GM23338 (cell line): ENCODE data around the gene ADORA1. TPM values are rescaled to one million over a fixed set of nuclear protein-coding genes. Genes with fewer than 3 reads are reported as not detected.

Experiments used
- ATAC-seq: fragments of 200-7000 bp; cut with Tn5 transposase; 3 replicates; pipeline ENCODE4 v1.9.1; 2020
- DNase-seq: peaks from one replicate; pipeline ENCODE4 v3.0.0-alpha.2; 2015; ENCODE audit warnings: low spot score
- H2AFZ ChIP-seq: fragments of 200-600 bp; sonication (generic); 2 replicates; pipeline ENCODE4 v1.8.0; 2016; ENCODE audit warnings: antibody characterized with exemption, mild to moderate bottlenecking, moderate library complexity
- H3F3A ChIP-seq: fragments of 200-600 bp; sonication (generic); replicated peaks from 2 replicates; pipeline ENCODE4 v1.8.0; 2017; ENCODE audit warnings: antibody characterized with exemption, mixed run types, low read depth
- H3K27ac ChIP-seq: fragments of 200-600 bp; sonication (generic); 2 replicates; pipeline ENCODE4 v1.6.1; 2016; ENCODE audit warnings: low read depth
- H3K27me3 ChIP-seq: fragments of 200-600 bp; sonication (generic); 2 replicates; pipeline ENCODE4 v1.8.0; 2016; ENCODE audit warnings: mild to moderate bottlenecking, mixed run types, moderate library complexity; ENCODE audit not compliant: insufficient read depth
- H3K36me3 ChIP-seq: fragments of 200-600 bp; sonication (generic); 2 replicates; pipeline ENCODE4 v1.8.0; 2016; ENCODE audit warnings: mild to moderate bottlenecking; ENCODE audit not compliant: insufficient read depth
- H3K4me1 ChIP-seq: fragments of 200-600 bp; sonication (generic); 2 replicates; pipeline ENCODE4 v1.8.0; 2016; ENCODE audit warnings: mild to moderate bottlenecking, moderate library complexity; ENCODE audit not compliant: insufficient read depth
- H3K4me2 ChIP-seq: fragments of 200-600 bp; sonication (generic); 2 replicates; pipeline ENCODE4 v1.7.1; 2017; ENCODE audit warnings: mixed run types
- H3K4me3 ChIP-seq: fragments of 200-600 bp; sonication (generic); 2 replicates; pipeline ENCODE4 v1.6.1; 2016; ENCODE audit warnings: mixed run types
- H3K79me2 ChIP-seq: fragments of 200-600 bp; sonication (generic); replicated peaks from 2 replicates; pipeline ENCODE4 v1.8.0; 2017; ENCODE audit warnings: mild to moderate bottlenecking; ENCODE audit not compliant: insufficient read depth
- H3K9me2 ChIP-seq: fragments of 200-600 bp; sonication (generic); 2 replicates; pipeline ENCODE4 v1.8.0; 2017; ENCODE audit not compliant: insufficient read depth
- H4K20me1 ChIP-seq: fragments of 200-600 bp; sonication (generic); replicated peaks from 2 replicates; pipeline ENCODE4 v1.8.0; 2017; ENCODE audit warnings: mild to moderate bottlenecking; ENCODE audit not compliant: insufficient read depth
- H3K27ac Mint-ChIP-seq: 2 replicates; pipeline ENCODE4 v1.8.0; 2020; ENCODE audit warnings: inconsistent platforms, mild to moderate bottlenecking, moderate library complexity, mixed read lengths
- H3K27me3 Mint-ChIP-seq: 3 replicates; pipeline ENCODE4 v1.8.0; 2022; ENCODE audit warnings: low read depth, mild to moderate bottlenecking, moderate library complexity, mixed read lengths, inconsistent platforms; ENCODE audit not compliant: insufficient read depth, poor library complexity
- H3K36me3 Mint-ChIP-seq: 3 replicates; pipeline ENCODE4 v1.8.0; 2021; ENCODE audit warnings: low read depth, mild to moderate bottlenecking, inconsistent platforms, moderate library complexity, mixed read lengths
- H3K4me1 Mint-ChIP-seq: 3 replicates; pipeline ENCODE4 v1.8.0; 2020; ENCODE audit warnings: mild to moderate bottlenecking, inconsistent platforms, mixed read lengths
- H3K4me3 Mint-ChIP-seq: 3 replicates; pipeline ENCODE4 v1.8.0; 2021; ENCODE audit warnings: moderate library complexity, mild to moderate bottlenecking, inconsistent platforms, mixed read lengths
- H3K9me3 Mint-ChIP-seq: 3 replicates; pipeline ENCODE4 v1.8.0; 2020; ENCODE audit warnings: moderate library complexity, mild to moderate bottlenecking, inconsistent platforms, mixed read lengths
- CREB1 ChIP-seq: fragments of 250-450 bp; sonication (Bioruptor Pico); IDR thresholded peaks from 2 replicates; pipeline ENCODE4 v1.5.0; 2020; ENCODE audit warnings: low read depth, mild to moderate bottlenecking, moderate library complexity
- ETS1 ChIP-seq: IDR thresholded peaks from 2 replicates; pipeline ENCODE4 v1.6.1; 2016; ENCODE audit warnings: antibody characterized with exemption
- EZH2 ChIP-seq: fragments of 200-600 bp; sonication (generic); IDR thresholded peaks from one replicate; pipeline ENCODE4 v1.8.0; 2017; ENCODE audit warnings: antibody characterized with exemption, mild to moderate bottlenecking, low read depth; ENCODE audit not compliant: unreplicated experiment
- EZH2phosphoT487 ChIP-seq: fragments of 200-600 bp; sonication (generic); IDR thresholded peaks from one replicate; pipeline ENCODE4 v1.8.1; 2018; ENCODE audit warnings: antibody characterized with exemption; ENCODE audit not compliant: unreplicated experiment
- JUNB ChIP-seq: IDR thresholded peaks from one replicate; pipeline ENCODE4 v1.6.1; 2016; ENCODE audit warnings: antibody characterized with exemption; ENCODE audit not compliant: unreplicated experiment
- NANOG ChIP-seq: IDR thresholded peaks from 2 replicates; pipeline ENCODE4 v1.6.1; 2016; ENCODE audit warnings: antibody characterized with exemption, borderline replicate concordance
- POLR2AphosphoS5 ChIP-seq: IDR thresholded peaks from 2 replicates; pipeline ENCODE4 v1.6.1; 2016; ENCODE audit warnings: antibody characterized with exemption, low read depth
- REST ChIP-seq: IDR thresholded peaks from one replicate; pipeline ENCODE4 v1.6.1; 2018; ENCODE audit warnings: antibody characterized with exemption; ENCODE audit not compliant: unreplicated experiment
- STAT1 ChIP-seq: IDR thresholded peaks from one replicate; pipeline ENCODE4 v1.6.1; 2016; ENCODE audit warnings: antibody characterized with exemption; ENCODE audit not compliant: unreplicated experiment
- ZNF114 ChIP-seq: fragments of 250-450 bp; sonication (Bioruptor Pico); IDR thresholded peaks from 2 replicates; pipeline ENCODE4 v1.5.0; 2020; ENCODE audit warnings: mild to moderate bottlenecking, moderate library complexity
- ZNF331 ChIP-seq: fragments of 250-450 bp; sonication (Bioruptor Pico); IDR thresholded peaks from 2 replicates; pipeline ENCODE4 v1.5.0; 2020; ENCODE audit warnings: low read depth, mild to moderate bottlenecking, moderate library complexity
- polyA plus RNA-seq: library from polyadenylated mRNA; unstranded; fragments of >200 nt; fragmentation: Nextera tagmentation; extraction: Ambion mirVana; gene quantifications from 2 replicates; pipeline ENCODE4 v1.2.1, GENCODE V29; 2016
- total RNA-seq: library from RNA; depleted of rRNA; stranded (reverse); fragments of >200 nt; shearing (Covaris generic); gene quantifications from 2 replicates; pipeline ENCODE4 v1.2.3, GENCODE V29; 2014

ADORA1 gene
- total and polyA plus RNA-seq, 2 experiments from 2014 or later: 0.63 to 1.8 TPM

DNA sequence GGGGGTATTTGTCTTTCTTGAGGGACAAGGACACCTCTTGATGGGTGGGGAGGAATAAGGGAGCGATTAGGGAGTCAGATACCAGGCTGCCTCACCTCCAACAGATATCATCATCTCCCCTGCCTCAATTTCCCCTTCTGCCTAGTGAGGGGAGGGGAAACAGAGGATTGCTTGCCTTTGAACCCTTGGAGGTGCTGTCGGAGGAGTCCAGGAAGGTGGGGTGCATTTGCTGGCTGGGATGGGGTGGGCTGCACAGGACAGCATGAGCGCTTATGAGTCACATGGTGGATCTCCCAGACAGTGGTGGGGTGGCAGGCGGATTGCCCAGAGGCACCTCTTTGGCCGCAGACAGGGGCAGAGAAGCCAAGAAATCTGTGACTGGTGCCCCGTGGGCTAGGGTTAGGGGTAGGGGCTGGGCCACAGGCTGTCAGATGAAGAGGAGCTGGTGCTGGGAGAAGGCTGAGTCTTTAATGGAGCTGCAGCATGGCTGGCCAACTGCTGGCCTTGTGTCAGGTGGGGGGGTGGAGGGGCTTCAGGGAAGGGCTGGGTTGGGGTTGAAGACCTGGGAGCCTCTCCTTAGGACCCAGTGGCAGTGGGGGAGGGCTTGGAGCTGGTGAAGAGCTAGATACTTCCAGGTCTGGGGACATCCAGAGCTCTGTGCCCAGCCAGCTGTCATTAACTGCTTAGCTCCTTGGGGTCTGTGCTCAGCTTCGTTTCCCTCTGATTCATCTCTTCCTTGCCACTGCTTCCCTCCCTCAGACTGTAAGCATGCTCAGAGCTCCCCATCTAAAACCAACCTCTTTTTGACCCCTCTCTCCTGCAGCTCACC is 7.0 kb upstream of the ADORA1 start:
- H3K4me3 ChIP-seq: no peak overlapping the region
- Mint-ChIP-seq H3K27ac (no peak overlapping the region), H3K4me3 (no peak overlapping the region), H3K9me3 (no peaks in the 10 kb centered on the region; the same call in 2 of the 3 replicates), H3K27me3 (peaks cover 22% of the 10 kb centered on the region), H3K36me3 (no peaks in the 10 kb centered on the region), H3K4me1 (peaks cover 20% of the 10 kb centered on the region)
- no peak overlapping the region for H3K4me2 ChIP-seq
- H3K36me3 ChIP-seq: no peaks in the 10 kb centered on the region
- H3K4me1 ChIP-seq: no peaks in the 10 kb centered on the region; the same call in 1 of the 2 replicates
- no peaks in the 10 kb centered on the region for H3F3A ChIP-seq
- no peaks in the 10 kb centered on the region for H3K79me2 ChIP-seq
- ATAC-seq: no peak
- DNase-seq: no peak
- H3K9me2 ChIP-seq: no peaks in the 10 kb centered on the region
- TF ChIP-seq ZNF331 (CRISPR knock-in tag) (no peak), CREB1 (CRISPR knock-in tag) (no peak), STAT1 (no peak), ZNF114 (CRISPR knock-in tag) (no peak), EZH2phosphoT487 (no peak), POLR2AphosphoS5 (no peak), REST (no peak), NANOG (no peak), JUNB (no peak)
- no peak overlapping the region for H2AFZ ChIP-seq
- no peaks in the 10 kb centered on the region for H4K20me1 ChIP-seq
- peaks cover 10% of the 10 kb centered on the region for H3K27me3 ChIP-seq
- H3K27ac ChIP-seq: no peak overlapping the region

GRCh38 chr1:203121186-203122015 is 6.1 kb upstream of the ADORA1 start:
- no peak overlapping the region for H3K27ac ChIP-seq
- peaks cover 5% of the 10 kb centered on the region; the same call in 1 of the 2 replicates for H3K4me1 ChIP-seq
- no peak overlapping the region for H3K4me3 ChIP-seq
- DNase-seq: no peak
- no peaks in the 10 kb centered on the region for H4K20me1 ChIP-seq
- ATAC-seq: no peak
- no peaks in the 10 kb centered on the region for H3F3A ChIP-seq
- H2AFZ ChIP-seq: no peak overlapping the region
- H3K27me3 Mint-ChIP-seq: peaks cover 25% of the 10 kb centered on the region
- no peak overlapping the region for H3K4me2 ChIP-seq
- H3K27ac Mint-ChIP-seq: no peak overlapping the region
- H3K36me3 ChIP-seq: no peaks in the 10 kb centered on the region
- H3K36me3 Mint-ChIP-seq: no peaks in the 10 kb centered on the region
- no peaks in the 10 kb centered on the region for H3K79me2 ChIP-seq
- no peaks in the 10 kb centered on the region for H3K9me2 ChIP-seq
- no peaks in the 10 kb centered on the region; the same call in 2 of the 3 replicates for H3K9me3 Mint-ChIP-seq
- H3K4me1 Mint-ChIP-seq: peaks cover 23% of the 10 kb centered on the region
- H3K4me3 Mint-ChIP-seq: no peak overlapping the region; the same call in 2 of the 3 replicates
- H3K27me3 ChIP-seq: peaks cover 14% of the 10 kb centered on the region
- no peak for TF ChIP-seq REST
- TF ChIP-seq ZNF331 (CRISPR knock-in tag): no peak
- TF ChIP-seq EZH2phosphoT487: no peak
- TF ChIP-seq EZH2: no peak
- TF ChIP-seq ETS1: no peak
- TF ChIP-seq NANOG: no peak
- TF ChIP-seq STAT1: no peak
